Gastroesophageal sphincter (tissue), 4 donors: Measurements from ENCODE around the gene FRMPD2. TPM values are rescaled to one million over a fixed set of nuclear protein-coding genes. Genes with fewer than 3 reads are reported as not detected.

ENCODE experiments used
- ATAC-seq: fragments of 150-250 bp; one replicate; pipeline ENCODE4 v1.9.1; 2016; ENCODE audit warnings: mild to moderate bottlenecking, moderate library complexity
- H3K27ac ChIP-seq, 4 donors: fragments of 200-600 bp; sonication (generic) in 3 of 4; 1 replicate in 3 of 4; 2 replicates in 1 of 4; pipeline ENCODE4 v1.5.1; 2016 to 2019
- H3K27me3 ChIP-seq: fragments of 200-600 bp; sonication (generic); one replicate; pipeline ENCODE4 v1.5.1; 2019
- H3K36me3 ChIP-seq, 2 donors: fragments of 200-600 bp; sonication (generic); one replicate each; pipeline ENCODE4 v1.5.1; 2019; ENCODE audit warnings: control low read depth in 1 of 2
- H3K4me1 ChIP-seq, 3 donors: fragments of 200-600 bp; sonication (generic); 1 replicate in 2 of 3; 2 replicates in 1 of 3; pipeline ENCODE4 v1.5.1; 2016 to 2019; ENCODE audit warnings: control low read depth in 2 of 3
- H3K4me3 ChIP-seq, 2 donors: fragments of 200-600 bp; sonication (generic); one replicate each; pipeline ENCODE4 v1.5.1; 2019; ENCODE audit warnings: mild to moderate bottlenecking in 1 of 2, moderate library complexity in 1 of 2
- H3K9me3 ChIP-seq, 3 donors: fragments of 200-600 bp; sonication (generic); one replicate each; pipeline ENCODE4 v1.5.1; 2017 to 2019; ENCODE audit warnings: control low read depth in 2 of 3
- CTCF ChIP-seq, 4 experiments: fragments of 200-600 bp in 2 of 4; fragments of 450-650 bp in 2 of 4; sonication (generic) in 1 of 4; IDR thresholded peaks; one replicate each; pipeline ENCODE4 v1.5.1; 2017 to 2019; ENCODE audit warnings: antibody characterized with exemption in 4 of 4, mild to moderate bottlenecking in 2 of 4, moderate library complexity in 2 of 4
- EP300 ChIP-seq: sonication (generic); formaldehyde crosslinking; IDR thresholded peaks from one replicate; pipeline ENCODE4 v1.6.1; 2017; ENCODE audit warnings: antibody characterized with exemption, mild to moderate bottlenecking
- POLR2A ChIP-seq, 2 donors: fragments of 450-650 bp; IDR thresholded peaks; one replicate each; pipeline ENCODE4 v1.6.1; 2017; ENCODE audit warnings: antibody characterized with exemption in 2 of 2, mild to moderate bottlenecking in 2 of 2, moderate library complexity in 1 of 2
- POLR2AphosphoS5 ChIP-seq: sonication (generic); formaldehyde crosslinking; IDR thresholded peaks from one replicate; pipeline ENCODE4 v1.6.1; 2017; ENCODE audit warnings: antibody characterized with exemption
- WGBS, 2 donors: methylation state at CpG; one replicate each; pipeline ENCODE4 v1.1.5; 2018; ENCODE audit warnings: low coverage in 1 of 2; 5-methylcytosine and 5-hydroxymethylcytosine counted together
- total RNA-seq, 4 donors: library from RNA; depleted of rRNA; stranded (reverse); fragments of >200 nt; gene quantifications; one replicate each; pipeline ENCODE4 v1.1.0, GENCODE V29; 2016

The FRMPD2 gene
- total RNA-seq, 4 donors from 2014 or later: 0.19 TPM; not detected in 3

- no peaks in the 10 kb centered on the region for H3K9me3 ChIP-seq
- TF ChIP-seq CTCF (IDR thresholded peaks at IDR 0.05): no peak
- no peak for TF ChIP-seq POLR2AphosphoS5
- no peak for TF ChIP-seq EP300
- TF ChIP-seq POLR2A (IDR thresholded peaks at IDR 0.05): no peak
- no peak overlapping the region for H3K4me3 ChIP-seq
- no peak for ATAC-seq
- no peaks in the 10 kb centered on the region for H3K36me3 ChIP-seq
- no peaks in the 10 kb centered on the region for H3K27me3 ChIP-seq
- 78 to 87% methylated on average over 3 to 6 of the region's 8 CpGs for WGBS, 2 donors
- H3K4me1 ChIP-seq: peaks cover 0 to 13% (median 3%) of the 10 kb centered on the region in 3 donors
- no peak overlapping the region for H3K27ac ChIP-seq
These were observed 28.3 kb upstream of the FRMPD2 start for GRCh38 chr10:48302515-48303476.

DNA sequence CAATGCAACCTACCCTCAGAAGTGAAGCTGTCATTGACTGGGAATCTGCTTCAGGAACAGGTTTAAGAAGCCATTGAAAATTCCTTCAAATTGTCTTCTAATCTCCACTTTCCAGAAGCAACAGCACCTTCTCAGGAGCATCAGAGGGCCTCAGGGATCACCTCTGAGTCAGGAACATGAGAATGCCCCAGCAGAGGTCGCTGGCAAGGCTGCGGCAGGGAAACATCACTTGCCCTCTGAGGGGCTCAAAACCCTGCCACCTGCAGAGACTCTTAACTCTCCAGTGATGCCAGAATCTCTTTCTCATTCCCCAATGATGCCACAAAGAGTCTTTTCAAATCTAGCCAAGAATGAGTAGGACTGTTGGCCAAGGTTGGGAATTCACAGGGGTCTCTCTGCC lies 26.1 kb upstream of the FRMPD2 start:
- Histone ChIP-seq H3K4me1 (no peaks in the 10 kb centered on the region), H3K36me3 (no peaks in the 10 kb centered on the region), H3K27me3 (no peaks in the 10 kb centered on the region), H3K9me3 (no peaks in the 10 kb centered on the region), H3K4me3 (no peak overlapping the region), H3K27ac (no peak overlapping the region)
- no CpG with 5 or more reads among the region's 2 CpGs for WGBS, 2 donors
- no peak for ATAC-seq
- no peak for TF ChIP-seq CTCF (IDR thresholded peaks at IDR 0.05)
- no peak for TF ChIP-seq POLR2A (IDR thresholded peaks at IDR 0.05)
- no peak for TF ChIP-seq EP300
- no peak for TF ChIP-seq POLR2AphosphoS5

GRCh38 chr10:48299692-48300091 lies 25.2 kb upstream of the FRMPD2 start:
- ATAC-seq: no peak
- H3K9me3 ChIP-seq: no peaks in the 10 kb centered on the region
- H3K4me1 ChIP-seq: no peaks in the 10 kb centered on the region

DNA sequence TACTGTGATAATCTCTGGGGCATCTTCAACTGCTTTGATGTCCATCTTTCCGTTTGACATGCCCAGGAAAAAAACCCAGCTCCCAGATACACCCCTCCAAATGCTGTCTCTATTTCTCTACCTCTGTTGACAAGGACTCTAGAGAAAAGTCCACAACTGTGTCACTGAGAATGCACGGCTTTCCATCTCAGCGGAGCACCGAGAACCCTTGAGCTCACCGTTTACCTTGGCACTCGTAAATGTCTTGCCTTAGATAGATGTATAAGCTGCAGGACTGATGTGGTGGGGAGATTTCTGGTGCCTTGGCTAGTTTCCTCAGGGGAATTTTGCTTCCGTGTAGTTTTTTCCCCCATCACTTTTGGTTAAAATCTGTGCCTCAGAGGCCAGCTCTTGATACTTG lies 24.6 kb upstream of the FRMPD2 start:
- H3K27ac ChIP-seq: no peak overlapping the region
- H3K4me3 ChIP-seq: no peak overlapping the region
- no peaks in the 10 kb centered on the region for H3K36me3 ChIP-seq
- no peaks in the 10 kb centered on the region for H3K4me1 ChIP-seq
- no peaks in the 10 kb centered on the region for H3K27me3 ChIP-seq
- TF ChIP-seq POLR2AphosphoS5 (no peak), POLR2A (IDR thresholded peaks at IDR 0.05) (no peak), CTCF (IDR thresholded peaks at IDR 0.05) (no peak), EP300 (no peak)
- WGBS, 2 donors: 79% methylated on average over 7 of the region's 7 CpGs; no CpG with 5 or more reads in 1 of the 2 donors
- H3K9me3 ChIP-seq: no peaks in the 10 kb centered on the region
- ATAC-seq: no peak

More at GRCh38 chr10:48299692-48300091, 25.2 kb upstream of the FRMPD2 start:
- TF ChIP-seq POLR2A (IDR thresholded peaks at IDR 0.05) (no peak), CTCF (IDR thresholded peaks at IDR 0.05) (no peak), POLR2AphosphoS5 (no peak), EP300 (no peak)
- Histone ChIP-seq H3K4me3 (no peak overlapping the region), H3K27ac (no peak overlapping the region), H3K27me3 (no peaks in the 10 kb centered on the region), H3K36me3 (no peaks in the 10 kb centered on the region)
- 0% methylated on average over 1 of the region's 1 CpG; no CpG with 5 or more reads in 1 of the 2 donors for WGBS, 2 donors
